ENCODE results near the gene RALGAPA2. TPM values are rescaled to one million over a fixed set of nuclear protein-coding genes. Genes with fewer than 3 reads are reported as not detected.

The RALGAPA2 gene
- total and polyA plus RNA-seq, 3 donors from 2014 or later: 26.9 to 61.5 (median 59.2) TPM

GRCh38 chr20:20343932-20344331, 368.5 kb downstream of the RALGAPA2 start:
- Histone ChIP-seq H3K4me3 (no peak overlapping the region), H3K4me1 (no peaks in the 10 kb centered on the region), H3K27me3 (no peaks in the 10 kb centered on the region), H3K36me3 (ENCODE audit: low read depth, missing control alignments) (no peaks in the 10 kb centered on the region), H3K9me3 (no peaks in the 10 kb centered on the region), H3K27ac (no peak overlapping the region)
- no peak for DNase-seq
- TF ChIP-seq POLR2A (IDR thresholded peaks at IDR 0.05) (no peak), CTCF (IDR thresholded peaks at IDR 0.05) (no peak)
- intact Hi-C loops (cut with DNase I; ENCODE audit: low total_unique reads): no loop called here
- WGBS, 2 donors: 75 to 82% methylated on average over 6 to 7 of the region's 7 CpGs

Small RNA genes within 50 kb of the gene (small RNA-seq; reads per million reads assigned to genes)
- 0 reads per million in 2 donors for gene EIF4E2P1
- gene RN7SL607P: 0 reads per million in 2 donors

Data from testis (tissue), 3 donors.